Stimulated activated CD4-positive, alpha-beta T cell treated with anti-CD3 and anti-CD28 coated beads, Interleukin-4, amount 100 ng/mL, for 48 hours (primary cell): ENCODE results near the gene HAT1.
"Not testable (repeated sequence)": the region's sequence is repeated elsewhere in the genome, so short reads cannot be mapped to it uniquely, and the experiment has no call there.

Experiments
- DNase-seq, 2 donors: peaks; one replicate each; pipeline ENCODE4 v3.0.0-alpha.2; 2020; ENCODE audit warnings: low read depth in 2 of 2

The HAT1 gene

GRCh38 chr2:171972329-171972982 is 50.2 kb downstream of the HAT1 start:
- no peak for DNase-seq

- DNase-seq = no peak
These were observed 56.8 kb downstream of the HAT1 start for GRCh38 chr2:171979103-171979502.

- not testable (repeated sequence) for DNase-seq
These were observed 61.7 kb downstream of the HAT1 start for GRCh38 chr2:171983924-171984323.

- DNase-seq = no peak
These were observed 62.8 kb downstream of the HAT1 start for GRCh38 chr2:171985076-171985475.

GRCh38 chr2:171986778-171987177 is 64.5 kb downstream of the HAT1 start:
- DNase-seq = no peak

GRCh38 chr2:171991027-171991426 is 68.8 kb downstream of the HAT1 start:
- no peak for DNase-seq

- no peak for DNase-seq
These were observed 73.3 kb downstream of the HAT1 start for GRCh38 chr2:171995586-171995985.

GRCh38 chr2:171996021-171996420 is 73.8 kb downstream of the HAT1 start:
- no peak for DNase-seq

GRCh38 chr2:171997031-171997430 is 74.8 kb downstream of the HAT1 start:
- DNase-seq = not testable (repeated sequence)

- no peak for DNase-seq
These were observed 76.9 kb downstream of the HAT1 start for GRCh38 chr2:171999161-171999560.

- DNase-seq = peak; percentile 75 to 88
These were observed 77.6 kb downstream of the HAT1 start, which contains the start of gene METAP1D for GRCh38 chr2:171999604-172000469. Gene METAP1D (plus strand): TSS chr2:171999953. CDS start chr2:171999970, 17 bp downstream.

- no peak for DNase-seq
These were observed 78.6 kb downstream of the HAT1 start for GRCh38 chr2:172000696-172001361.

- DNase-seq = no peak
These were observed 85.1 kb downstream of the HAT1 start for GRCh38 chr2:172007372-172007771.

GRCh38 chr2:172009823-172010222 is 87.6 kb downstream of the HAT1 start:
- no peak for DNase-seq

- no peak for DNase-seq
These were observed 89.7 kb downstream of the HAT1 start for GRCh38 chr2:172011812-172012575.

GRCh38 chr2:172012677-172013391 is 90.6 kb downstream of the HAT1 start:
- no peak for DNase-seq

GRCh38 chr2:172013396-172013795 is 91.1 kb downstream of the HAT1 start:
- DNase-seq = no peak

GRCh38 chr2:172021074-172021931 is 99.0 kb downstream of the HAT1 start:
- no peak for DNase-seq

- no peak for DNase-seq
These were observed 99.7 kb downstream of the HAT1 start for GRCh38 chr2:172021955-172022354.

- DNase-seq = no peak
These were observed 109.3 kb downstream of the HAT1 start for GRCh38 chr2:172031536-172031935.
